Measurements from ENCODE around the gene ANXA11.

- no peak for TF ChIP-seq CTCF (IDR thresholded peaks at IDR 0.05)
- TF ChIP-seq POLR2A (IDR thresholded peaks at IDR 0.05): no peak
Observed at GRCh38 chr10:80158598-80159127, 46.7 kb downstream of the ANXA11 start.

Data from prostate gland (tissue), 2 donors.